HG02981 (cell line): ENCODE data around the gene CCDC9.
"Not testable (repeated sequence)": the region's sequence is repeated elsewhere in the genome, so short reads cannot be mapped to it uniquely, and the experiment has no call there.

Source experiments
- ATAC-seq: cut with Tn5 transposase; IDR thresholded peaks from one replicate; pipeline ENCODE4 v1.9.1; 2021; ENCODE audit warnings: mild to moderate bottlenecking, moderate library complexity; ENCODE audit not compliant: unreplicated experiment

CCDC9 gene

GRCh38 chr19:47283405-47284059 lies 27.2 kb downstream of the CCDC9 start:
- ATAC-seq = no peak

GRCh38 chr19:47284324-47284899 lies 28.1 kb downstream of the CCDC9 start:
- ATAC-seq = no peak

GRCh38 chr19:47296036-47296435 lies 39.7 kb downstream of the CCDC9 start:
- ATAC-seq = no peak

GRCh38 chr19:47300867-47301266 lies 44.5 kb downstream of the CCDC9 start:
- ATAC-seq = not testable (repeated sequence)

GRCh38 chr19:47302249-47302648 lies 45.9 kb downstream of the CCDC9 start:
- no peak for ATAC-seq

GRCh38 chr19:47303966-47304365 lies 47.6 kb downstream of the CCDC9 start:
- no peak for ATAC-seq

GRCh38 chr19:47305309-47305751 lies 49.0 kb downstream of the CCDC9 start:
- no peak for ATAC-seq

GRCh38 chr19:47306303-47306702 lies 50.0 kb downstream of the CCDC9 start:
- no peak for ATAC-seq

GRCh38 chr19:47309038-47309437 lies 52.7 kb downstream of the CCDC9 start:
- ATAC-seq = no peak

GRCh38 chr19:47309608-47310007 lies 53.3 kb downstream of the CCDC9 start, which contains the start of gene C5AR1:
C5AR1 (plus strand) TSS chr19:47309861; CDS start chr19:47309896, 35 bp downstream.
- ATAC-seq = no peak

- no peak for ATAC-seq
Measured at GRCh38 chr19:47310323-47310722, 54.0 kb downstream of the CCDC9 start.

GRCh38 chr19:47310819-47311218 lies 54.5 kb downstream of the CCDC9 start:
- ATAC-seq = no peak

GRCh38 chr19:47312366-47313006 lies 56.2 kb downstream of the CCDC9 start:
- no peak for ATAC-seq

- no peak for ATAC-seq
Measured at GRCh38 chr19:47313754-47314295, 57.5 kb downstream of the CCDC9 start.

- no peak for ATAC-seq
Measured at GRCh38 chr19:47315125-47315821, 58.9 kb downstream of the CCDC9 start.

GRCh38 chr19:47316513-47316912 lies 60.2 kb downstream of the CCDC9 start:
- no peak for ATAC-seq

- no peak for ATAC-seq
Measured at GRCh38 chr19:47319923-47320871, 63.9 kb downstream of the CCDC9 start.
